GM21786 (cell line): Measurements from ENCODE around the gene P2RX2.

Experiments used
- ATAC-seq: cut with Tn5 transposase; IDR thresholded peaks from one replicate; pipeline ENCODE4 v1.9.1; 2021; ENCODE audit not compliant: unreplicated experiment

Gene P2RX2

GRCh38 chr12:132619386-132620112 is 973 bp downstream of the P2RX2 start:
- ATAC-seq = no peak

GRCh38 chr12:132620113-132620898 is 1.7 kb downstream of the P2RX2 start:
- no peak for ATAC-seq

- ATAC-seq = no peak
Measured at GRCh38 chr12:132620899-132621656, 2.5 kb downstream of the P2RX2 start.

- no peak for ATAC-seq
Measured at GRCh38 chr12:132621657-132622435, 3.3 kb downstream of the P2RX2 start.

- ATAC-seq = no peak
Measured at GRCh38 chr12:132622437-132623071, 4.0 kb downstream of the P2RX2 start.

GRCh38 chr12:132623072-132623869 is 4.7 kb downstream of the P2RX2 start:
- ATAC-seq = no peak

- ATAC-seq = no peak
Measured at GRCh38 chr12:132624186-132624855, 5.7 kb downstream of the P2RX2 start.

GRCh38 chr12:132624910-132625630 is 6.5 kb downstream of the P2RX2 start:
- ATAC-seq = no peak

- ATAC-seq = no peak
Measured at GRCh38 chr12:132625731-132626430, 7.3 kb downstream of the P2RX2 start.

- no peak for ATAC-seq
Measured at GRCh38 chr12:132629330-132629729, 10.8 kb downstream of the P2RX2 start.

GRCh38 chr12:132630672-132631071 is 12.1 kb downstream of the P2RX2 start:
- ATAC-seq = no peak

- no peak for ATAC-seq
Measured at GRCh38 chr12:132631666-132632065, 13.1 kb downstream of the P2RX2 start.

- ATAC-seq = no peak
Measured at GRCh38 chr12:132632521-132633228, 14.1 kb downstream of the P2RX2 start.

GRCh38 chr12:132633398-132633797 is 14.8 kb downstream of the P2RX2 start:
- no peak for ATAC-seq

- ATAC-seq = no peak
Measured at GRCh38 chr12:132633901-132634300, 15.3 kb downstream of the P2RX2 start.

- no peak for ATAC-seq
Measured at GRCh38 chr12:132634411-132634990, 15.9 kb downstream of the P2RX2 start.
